GM12878 (cell line): Measurements from ENCODE around the gene SLC39A13. TPM values are rescaled to one million over a fixed set of nuclear protein-coding genes. Genes with fewer than 3 reads are reported as not detected.

Experiments
- ATF7 ChIP-seq: fragments of 450-650 bp; IDR thresholded peaks from 2 replicates; pipeline ENCODE4 v1.6.1; 2016; ENCODE audit warnings: low read depth, mild to moderate bottlenecking
- BCLAF1 ChIP-seq: fragments of 450-650 bp; IDR thresholded peaks from 2 replicates; pipeline ENCODE4 v1.6.1; 2017; ENCODE audit warnings: antibody characterized with exemption, mild to moderate bottlenecking, moderate library complexity
- CBFB ChIP-seq: IDR thresholded peaks from 2 replicates; pipeline ENCODE4 v1.6.1; 2016; ENCODE audit warnings: antibody characterized with exemption, low read depth
- CBX5 ChIP-seq: sonication (generic); IDR thresholded peaks from 2 replicates; pipeline ENCODE4 v1.6.1; 2016; ENCODE audit warnings: low read depth, moderate library complexity, mild to moderate bottlenecking, inconsistent platforms
- ELK1 ChIP-seq: IDR thresholded peaks from 2 replicates; pipeline ENCODE4 v1.6.1; 2012; ENCODE audit warnings: low read depth, low read length, improper control_type of control experiment
- GABPA ChIP-seq: IDR thresholded peaks from 2 replicates; pipeline ENCODE4 v1.6.1; 2014; ENCODE audit warnings: antibody characterized with exemption, low read depth, mild to moderate bottlenecking, inconsistent platforms
- HDAC2 ChIP-seq: fragments of 200-600 bp; sonication (generic); IDR thresholded peaks from 2 replicates; pipeline ENCODE4 v1.6.1; 2017
- HSF1 ChIP-seq: fragments of 150-350 bp; IDR thresholded peaks from 2 replicates; pipeline ENCODE4 v1.6.1; 2014; ENCODE audit warnings: mild to moderate bottlenecking, low read depth, low read length
- IKZF2 ChIP-seq, 2 experiments: fragments of 450-650 bp; IDR thresholded peaks; 2 replicates each; pipeline ENCODE4 v1.6.1; 2017; ENCODE audit warnings: mild to moderate bottlenecking in 2 of 2, moderate library complexity in 2 of 2
- KDM1A ChIP-seq: fragments of 200-600 bp; sonication (generic); IDR thresholded peaks from 2 replicates; pipeline ENCODE4 v1.6.1; 2016; ENCODE audit warnings: borderline replicate concordance
- KLF5 ChIP-seq: fragments of 450-650 bp; IDR thresholded peaks from 2 replicates; pipeline ENCODE4 v1.6.1; 2014; ENCODE audit warnings: mild to moderate bottlenecking; ENCODE audit not compliant: partially characterized antibody
- MTA3 ChIP-seq: IDR thresholded peaks from 2 replicates; pipeline ENCODE4 v1.6.1; 2012; ENCODE audit warnings: low read length, inconsistent platforms, borderline replicate concordance
- MYC ChIP-seq: IDR thresholded peaks from 2 replicates; pipeline ENCODE4 v1.6.1; 2011; ENCODE audit warnings: mild to moderate bottlenecking, low read length, moderate library complexity, inconsistent platforms; ENCODE audit not compliant: insufficient read depth, insufficient replicate concordance, insufficient read length, severe bottlenecking
- NR2C1 ChIP-seq: fragments of 450-650 bp; IDR thresholded peaks from 2 replicates; pipeline ENCODE4 v1.6.1; 2017; ENCODE audit warnings: antibody characterized with exemption, mild to moderate bottlenecking, moderate library complexity
- NR2F1 ChIP-seq: fragments of 450-650 bp; conservative IDR thresholded peaks from 2 replicates; pipeline ENCODE4 v1.6.1; 2017; ENCODE audit warnings: mild to moderate bottlenecking
- RELA ChIP-seq: fragments of 450-650 bp; IDR thresholded peaks from 2 replicates; pipeline ENCODE4 v1.8.0; 2014; ENCODE audit warnings: borderline replicate concordance; ENCODE audit not compliant: partially characterized antibody
- SMAD1 ChIP-seq: fragments of 450-650 bp; IDR thresholded peaks from 2 replicates; pipeline ENCODE4 v1.6.1; 2018; ENCODE audit warnings: mild to moderate bottlenecking, low read depth; ENCODE audit not compliant: partially characterized antibody
- STAT3 ChIP-seq: IDR thresholded peaks from 2 replicates; pipeline ENCODE4 v1.6.1; 2011; ENCODE audit warnings: low read depth, low read length, improper control_type of control experiment
- TCF3 ChIP-seq: IDR thresholded peaks from 2 replicates; pipeline ENCODE4 v1.6.1; 2012; ENCODE audit warnings: low read depth, mild to moderate bottlenecking, low read length, borderline replicate concordance; ENCODE audit not compliant: insufficient read depth
- USF1 ChIP-seq: IDR thresholded peaks from 2 replicates; pipeline ENCODE4 v1.6.1; 2011; ENCODE audit warnings: borderline replicate concordance, low read depth, mild to moderate bottlenecking, moderate library complexity, mixed read lengths, low read length; ENCODE audit not compliant: insufficient read depth; ENCODE audit errors: extremely low read length
- ZBTB33 ChIP-seq: fragments of 450-650 bp; IDR thresholded peaks from 2 replicates; pipeline ENCODE4 v1.6.1; 2017; ENCODE audit warnings: mild to moderate bottlenecking
- polyA plus RNA-seq, 11 experiments: library from polyadenylated mRNA; depleted of rRNA in 4 of 11; unstranded in 6 of 11; stranded (reverse) in 5 of 11; fragments of >200 nt; fragmentation: Nextera tagmentation in 4 of 11; fragmentation: Illumina TruSeq in 1 of 11; extraction: Ambion mirVana in 4 of 11; extraction: Trizol in 1 of 11; gene quantifications; 1 replicate in 1 of 11; 2 replicates in 10 of 11; pipeline versions ENCODE4 v1.2.1 to v1.2.3, GENCODE V29; 2011 to 2016; ENCODE audit warnings: inconsistent platforms in 2 of 11, missing spikeins in 2 of 11, low read depth in 1 of 11
- total RNA-seq, 4 experiments: library from RNA; depleted of rRNA in 3 of 4; stranded (reverse); fragments of >200 nt in 3 of 4; fragmentation: Illumina TruSeq in 1 of 4; extraction: Trizol in 1 of 4; gene quantifications; 2 replicates each; pipeline versions ENCODE4 v1.2.1 to v1.2.3, GENCODE V29; 2013 to 2021

SLC39A13 gene
- total and polyA plus RNA-seq, 10 of the 15 experiments (the other 5 are each of a cell fraction or from before 2014, with no cell fraction given) = 0.23 to 19.8 (median 6.3) TPM

- TF ChIP-seq NR2C1 = peak; percentile 76
- TF ChIP-seq HDAC2 = no peak
- TF ChIP-seq RELA = peak; percentile 94
- 0 out of 2 replicates have a peak, but pooled peaks have one; percentile 43 for TF ChIP-seq CBFB
- TF ChIP-seq STAT3 = no peak
- no peak for TF ChIP-seq MTA3
- peak; percentile 90; the same call in 1 of the 2 replicates for TF ChIP-seq ZBTB33
- TF ChIP-seq GABPA = peak; percentile 95
- peak; percentile 97 to 98 for TF ChIP-seq IKZF2 (IDR thresholded peaks at IDR 0.05)
- TF ChIP-seq KLF5 = peak; percentile 82
- TF ChIP-seq KDM1A = no peak
- TF ChIP-seq USF1 = no peak
- TF ChIP-seq CBX5 = peak; percentile 93
- TF ChIP-seq MYC = peak; percentile 78
- TF ChIP-seq NR2F1 = peak; percentile 89
- peak; percentile 66 for TF ChIP-seq ATF7
- TF ChIP-seq SMAD1 = no peak
- peak; percentile 92 for TF ChIP-seq ELK1
- 0 out of 2 replicates have a peak, but pooled peaks have one; percentile 47 for TF ChIP-seq HSF1
- peak; percentile 72; the same call in 1 of the 2 replicates for TF ChIP-seq BCLAF1
- TF ChIP-seq TCF3 = peak; percentile 54; the same call in 1 of the 2 replicates
Measured at GRCh38 chr11:47407746-47408590, at the start of gene SLC39A13 (continued).
